Osteocyte (in vitro differentiated cells): ENCODE measurements around the gene ZNF329. TPM values are rescaled to one million over a fixed set of nuclear protein-coding genes. Genes with fewer than 3 reads are reported as not detected.

Experiments
- DNase-seq: peaks from one replicate; pipeline ENCODE4 v3.0.0; 2021; ENCODE audit warnings: mixed read lengths; ENCODE audit not compliant: unreplicated experiment; ENCODE audit errors: extremely low spot score
- H3K27ac Mint-ChIP-seq: one replicate; pipeline ENCODE4 v1.8.0; 2021; ENCODE audit warnings: mild to moderate bottlenecking, mixed read lengths; ENCODE audit not compliant: unreplicated experiment
- H3K27me3 Mint-ChIP-seq: one replicate; pipeline ENCODE4 v1.8.0; 2021; ENCODE audit warnings: mixed read lengths; ENCODE audit not compliant: unreplicated experiment
- H3K36me3 Mint-ChIP-seq: one replicate; pipeline ENCODE4 v1.8.0; 2021; ENCODE audit warnings: mixed read lengths; ENCODE audit not compliant: unreplicated experiment
- H3K4me1 Mint-ChIP-seq: one replicate; pipeline ENCODE4 v1.8.0; 2021; ENCODE audit warnings: mixed read lengths; ENCODE audit not compliant: unreplicated experiment
- H3K4me3 Mint-ChIP-seq: one replicate; pipeline ENCODE4 v1.8.0; 2021; ENCODE audit warnings: mild to moderate bottlenecking, moderate library complexity, mixed read lengths; ENCODE audit not compliant: unreplicated experiment
- H3K9me3 Mint-ChIP-seq: one replicate; pipeline ENCODE4 v1.8.0; 2021; ENCODE audit warnings: mixed read lengths; ENCODE audit not compliant: unreplicated experiment
- CTCF ChIP-seq: fragments of 200-600 bp; sonication (generic); IDR thresholded peaks from 2 replicates; pipeline ENCODE4 v1.5.0; 2021; ENCODE audit warnings: antibody characterized with exemption, mild to moderate bottlenecking, moderate library complexity
- total RNA-seq: library from RNA; stranded (reverse); gene quantifications from 2 replicates; pipeline ENCODE4 v1.2.1, GENCODE V29; 2021

Gene ZNF329
- total RNA-seq, 1 donor from 2014 or later = 10.0 TPM

- Mint-ChIP-seq H3K9me3 (peaks cover 3% of the 10 kb centered on the region), H3K27me3 (no peaks in the 10 kb centered on the region), H3K36me3 (peaks cover 37% of the 10 kb centered on the region), H3K4me1 (no peaks in the 10 kb centered on the region), H3K27ac (no peak overlapping the region), H3K4me3 (no peak overlapping the region)
- TF ChIP-seq CTCF = no peak
- no peak for DNase-seq
Observed at GRCh38 chr19:58091251-58091995, 59.2 kb downstream of the ZNF329 start.

GRCh38 chr19:58089846-58090245 is 60.7 kb downstream of the ZNF329 start:
- no peak overlapping the region for H3K27ac Mint-ChIP-seq
- DNase-seq = no peak

GRCh38 chr19:58088521-58089052 is 62.0 kb downstream of the ZNF329 start:
- H3K27ac Mint-ChIP-seq = no peak overlapping the region
- peaks cover 48% of the 10 kb centered on the region for H3K36me3 Mint-ChIP-seq
- H3K4me3 Mint-ChIP-seq = no peak overlapping the region
- TF ChIP-seq CTCF = no peak
- H3K9me3 Mint-ChIP-seq = peaks cover 9% of the 10 kb centered on the region
- H3K4me1 Mint-ChIP-seq = no peaks in the 10 kb centered on the region
- H3K27me3 Mint-ChIP-seq = no peaks in the 10 kb centered on the region
- no peak for DNase-seq

More at GRCh38 chr19:58089846-58090245, 60.7 kb downstream of the ZNF329 start:
- peaks cover 41% of the 10 kb centered on the region for H3K36me3 Mint-ChIP-seq
- TF ChIP-seq CTCF = no peak
- H3K4me1 Mint-ChIP-seq = no peaks in the 10 kb centered on the region
- no peak overlapping the region for H3K4me3 Mint-ChIP-seq
- peaks cover 3% of the 10 kb centered on the region for H3K9me3 Mint-ChIP-seq
- H3K27me3 Mint-ChIP-seq = no peaks in the 10 kb centered on the region

- Mint-ChIP-seq H3K4me3 (no peak overlapping the region), H3K36me3 (peaks cover 46% of the 10 kb centered on the region), H3K4me1 (no peaks in the 10 kb centered on the region), H3K9me3 (peaks cover 9% of the 10 kb centered on the region), H3K27ac (no peak overlapping the region), H3K27me3 (no peaks in the 10 kb centered on the region)
- no peak for DNase-seq
- no peak for TF ChIP-seq CTCF
Observed at GRCh38 chr19:58086825-58087710, 63.5 kb downstream of the ZNF329 start.
